SIG-M5 (cell line): ENCODE results near the gene MYH9.

ENCODE experiments used
- DNase-seq: peaks from one replicate; lab custom pipeline; 2025; lab: John Stamatoyannopoulos, UW

Gene MYH9

GRCh38 chr22:36245805-36246356 is 141.9 kb downstream of the MYH9 start:
- DNase-seq = no peak

DNA sequence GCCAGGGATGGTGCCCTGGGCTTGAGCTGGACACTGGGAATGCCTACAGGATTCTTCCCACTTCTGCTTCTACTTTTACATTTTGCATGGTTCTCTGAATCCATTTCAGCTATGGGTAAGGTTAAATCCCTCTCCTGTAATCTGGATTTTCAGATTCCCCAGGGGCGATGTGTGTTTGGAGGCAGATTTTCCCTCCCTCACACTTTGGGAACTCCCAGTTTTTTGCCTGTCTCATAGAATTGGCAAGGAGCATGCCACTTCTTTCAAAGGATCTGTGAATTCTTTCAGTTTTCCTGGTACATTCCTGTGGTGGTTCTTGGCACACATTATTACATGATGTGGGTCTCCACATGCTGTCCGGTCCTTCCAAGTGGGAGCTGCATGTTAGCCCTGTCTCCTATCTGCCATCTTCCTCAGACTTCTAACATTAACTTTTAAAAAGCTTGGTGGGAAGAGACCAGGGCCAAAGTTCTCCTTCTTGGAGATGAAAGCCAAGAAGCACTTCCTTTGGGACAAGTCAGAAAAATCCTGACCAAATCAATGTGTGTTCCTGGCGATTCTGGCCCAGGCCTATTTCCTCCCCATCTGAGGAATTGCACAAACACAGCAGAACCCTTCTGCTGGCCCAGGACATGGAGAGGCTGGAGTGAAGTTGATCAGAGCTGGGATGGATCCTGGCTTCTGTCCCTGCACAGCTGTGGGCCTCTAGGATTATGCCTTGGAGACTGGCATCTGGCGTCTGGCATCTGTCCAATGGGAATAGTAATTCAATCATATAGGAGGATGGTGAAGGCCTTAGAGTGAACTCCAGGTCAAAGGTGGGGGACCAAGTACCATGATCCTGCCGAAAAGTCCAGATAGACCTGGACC is 143.0 kb downstream of the MYH9 start:
- no peak for DNase-seq

DNA sequence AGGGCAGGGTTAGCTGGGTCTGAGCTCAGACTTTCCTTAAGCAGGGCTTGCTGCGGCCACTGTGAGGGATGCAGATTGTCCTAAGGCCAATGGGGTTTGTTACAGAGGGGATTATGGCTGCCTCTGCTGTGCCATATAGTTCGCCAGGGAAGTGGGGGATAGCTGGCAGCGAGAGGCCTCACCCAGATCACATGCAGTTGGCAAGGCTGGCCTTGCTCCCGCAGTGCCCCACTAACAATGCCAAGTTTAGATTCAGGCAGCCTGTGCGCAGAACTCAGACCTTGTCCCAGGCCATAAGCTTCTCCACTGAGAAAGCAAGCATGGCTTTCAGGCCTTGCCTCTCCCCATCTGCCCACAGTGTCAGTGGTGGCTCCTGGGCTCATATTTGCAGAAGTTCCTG is 143.8 kb downstream of the MYH9 start:
- DNase-seq = no peak

DNA sequence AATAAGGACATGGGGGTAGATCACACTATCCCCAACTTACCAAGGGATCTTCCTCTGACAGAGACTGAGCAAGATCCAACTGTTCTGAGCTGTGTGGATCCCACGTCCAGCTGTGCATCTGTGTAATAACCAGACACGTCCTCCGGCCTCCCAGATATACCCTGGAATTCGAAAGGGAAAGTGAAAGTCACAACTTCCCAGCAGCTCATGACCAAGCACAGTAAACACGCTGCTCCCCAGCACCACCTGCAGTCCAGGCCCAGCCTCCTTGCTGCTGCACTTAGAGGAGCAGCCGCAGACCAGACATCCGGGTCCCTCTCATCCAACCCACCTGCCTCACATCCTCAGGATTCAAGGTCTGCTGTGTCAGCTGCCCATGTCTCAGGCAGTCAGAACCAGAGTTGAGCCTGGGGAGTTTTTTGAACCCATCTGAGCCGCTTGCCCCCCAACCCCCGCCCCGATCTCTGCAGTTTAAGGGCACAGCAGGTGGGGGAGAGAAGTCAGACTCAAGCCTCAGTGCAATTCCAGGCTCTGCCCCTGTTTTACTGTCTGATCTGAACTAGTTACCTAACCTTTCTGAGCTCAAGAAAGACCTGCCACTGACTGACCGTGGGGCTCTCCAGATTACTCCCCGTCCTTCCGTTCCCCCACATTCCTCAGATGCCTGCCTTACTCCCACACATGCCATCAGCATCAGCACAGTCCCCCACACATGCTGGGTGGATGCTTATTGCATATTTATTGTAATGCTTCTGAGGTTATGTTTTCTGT is 148.2 kb downstream of the MYH9 start, which contains the start of gene APOL2:
APOL2 (minus strand) TSS at position 127 of the 771 bp plus-strand sequence. CDS start 6,365 bp downstream, outside the sequence.
- DNase-seq = no peak

DNA sequence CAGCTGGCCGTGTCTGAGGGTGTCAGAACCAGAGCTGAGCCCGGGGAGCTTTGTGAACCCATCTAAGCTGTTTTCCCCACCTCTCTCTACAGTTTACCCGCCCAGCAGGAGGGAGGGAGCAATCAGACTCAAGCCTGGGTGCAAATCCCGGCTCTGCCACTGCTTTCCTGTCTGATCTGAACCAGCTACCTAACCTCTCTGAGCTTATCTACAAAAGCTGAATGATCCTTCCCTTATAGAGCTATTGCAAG is 148.7 kb downstream of the MYH9 start:
- DNase-seq = no peak

GRCh38 chr22:36238373-36239149 is 149.2 kb downstream of the MYH9 start:
- DNase-seq = no peak

DNA sequence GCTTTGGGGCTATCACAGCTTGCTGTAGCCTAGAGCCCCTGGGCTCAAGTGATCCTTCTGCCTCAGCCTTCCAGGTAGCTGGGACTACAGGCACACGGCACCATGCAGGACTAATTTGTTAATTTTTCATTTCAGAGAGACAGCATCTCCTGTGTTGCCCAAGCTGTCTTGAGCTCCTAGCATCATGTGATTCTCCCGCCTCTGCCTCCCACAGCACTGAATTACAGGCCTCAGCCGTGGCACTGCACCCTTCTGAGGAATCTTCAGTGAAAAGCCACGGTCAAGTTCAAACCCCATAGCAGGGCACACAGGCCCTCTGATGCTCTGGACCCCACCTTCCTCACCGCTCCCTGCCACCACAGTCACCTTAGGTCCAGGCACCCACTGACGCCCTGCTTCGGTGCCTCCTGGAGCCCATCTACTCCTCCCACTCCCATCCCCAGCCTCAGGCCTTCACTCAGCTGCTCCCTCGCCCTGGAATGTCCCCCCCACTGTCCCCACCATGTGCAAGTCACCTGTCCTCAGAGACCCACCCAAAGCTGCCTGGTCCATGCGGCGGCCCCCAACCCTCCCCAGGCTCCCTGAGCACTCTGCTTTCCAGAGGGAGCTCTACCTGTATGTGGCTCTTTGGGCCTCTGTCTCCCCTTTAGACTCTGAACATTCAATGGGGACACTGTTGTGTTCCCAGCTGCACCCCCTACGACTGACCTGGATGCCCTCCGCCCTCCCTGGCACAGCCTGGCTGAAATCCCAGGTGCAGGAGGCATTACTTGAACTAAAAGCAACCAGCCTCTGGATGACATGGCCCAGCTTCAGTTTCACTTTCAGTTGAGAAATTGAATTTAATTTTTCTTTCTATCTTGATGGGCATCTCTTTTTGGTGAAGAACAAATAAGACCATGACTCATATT is 150.1 kb downstream of the MYH9 start:
- DNase-seq = no peak

- no peak for DNase-seq
Measured at GRCh38 chr22:36236388-36237319, 151.1 kb downstream of the MYH9 start.

- no peak for DNase-seq
Measured at GRCh38 chr22:36235585-36235984, 152.2 kb downstream of the MYH9 start.

- no peak for DNase-seq
Measured at GRCh38 chr22:36234919-36235318, 152.8 kb downstream of the MYH9 start.

DNA sequence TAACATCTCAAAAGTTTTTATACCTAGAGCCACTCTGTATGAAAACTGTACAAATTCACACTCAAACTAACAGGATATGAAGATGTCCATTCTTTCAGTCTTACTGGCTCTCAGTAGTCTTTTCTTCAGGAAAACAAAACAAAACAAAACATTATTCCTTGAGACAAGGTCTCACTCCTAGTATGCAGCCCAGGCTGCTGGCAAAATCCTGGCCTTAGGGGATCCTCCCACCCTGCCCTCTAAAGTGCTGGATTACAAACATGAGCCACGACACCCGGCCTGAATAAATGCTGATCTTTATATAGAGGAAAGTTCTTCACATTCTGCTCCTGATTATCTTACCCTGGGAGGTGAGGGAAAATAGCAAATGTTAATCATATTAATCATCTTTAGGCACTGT is 153.6 kb downstream of the MYH9 start:
- DNase-seq = no peak

GRCh38 chr22:36233796-36234195 is 154.0 kb downstream of the MYH9 start:
- no peak for DNase-seq

- no peak for DNase-seq
Measured at GRCh38 chr22:36232715-36233401, 154.9 kb downstream of the MYH9 start.
